HUES6 (cell line): ENCODE measurements around the gene RB1.
A peak's percentile ranks its signal among the peaks of the same experiment; 100 is the strongest.

Experiments
- H3K27ac ChIP-seq: 2 replicates; pipeline ENCODE4 v1.7.0; 2013; ENCODE audit warnings: low read depth, mild to moderate bottlenecking, low read length, inconsistent platforms
- H3K27me3 ChIP-seq: 2 replicates; pipeline ENCODE4 v1.6.1; 2013; ENCODE audit warnings: low read length; ENCODE audit not compliant: control insufficient read depth, insufficient read depth
- H3K36me3 ChIP-seq: 2 replicates; pipeline ENCODE4 v1.6.1; 2013; ENCODE audit warnings: low read length; ENCODE audit not compliant: control insufficient read depth, insufficient read depth
- H3K4me1 ChIP-seq: 2 replicates; pipeline ENCODE4 v1.6.1; 2013; ENCODE audit warnings: low read length; ENCODE audit not compliant: control insufficient read depth, insufficient read depth
- H3K4me3 ChIP-seq: 2 replicates; pipeline ENCODE4 v1.5.1; 2013; ENCODE audit warnings: low read depth, low read length
- H3K9ac ChIP-seq: one replicate; pipeline ENCODE4 v1.6.1; 2013; ENCODE audit warnings: mild to moderate bottlenecking, low read length
- H3K9me3 ChIP-seq: 2 replicates; pipeline ENCODE4 v1.6.1; 2013; ENCODE audit warnings: low read depth, low read length; ENCODE audit not compliant: control insufficient read depth, insufficient read depth

The RB1 gene

DNA sequence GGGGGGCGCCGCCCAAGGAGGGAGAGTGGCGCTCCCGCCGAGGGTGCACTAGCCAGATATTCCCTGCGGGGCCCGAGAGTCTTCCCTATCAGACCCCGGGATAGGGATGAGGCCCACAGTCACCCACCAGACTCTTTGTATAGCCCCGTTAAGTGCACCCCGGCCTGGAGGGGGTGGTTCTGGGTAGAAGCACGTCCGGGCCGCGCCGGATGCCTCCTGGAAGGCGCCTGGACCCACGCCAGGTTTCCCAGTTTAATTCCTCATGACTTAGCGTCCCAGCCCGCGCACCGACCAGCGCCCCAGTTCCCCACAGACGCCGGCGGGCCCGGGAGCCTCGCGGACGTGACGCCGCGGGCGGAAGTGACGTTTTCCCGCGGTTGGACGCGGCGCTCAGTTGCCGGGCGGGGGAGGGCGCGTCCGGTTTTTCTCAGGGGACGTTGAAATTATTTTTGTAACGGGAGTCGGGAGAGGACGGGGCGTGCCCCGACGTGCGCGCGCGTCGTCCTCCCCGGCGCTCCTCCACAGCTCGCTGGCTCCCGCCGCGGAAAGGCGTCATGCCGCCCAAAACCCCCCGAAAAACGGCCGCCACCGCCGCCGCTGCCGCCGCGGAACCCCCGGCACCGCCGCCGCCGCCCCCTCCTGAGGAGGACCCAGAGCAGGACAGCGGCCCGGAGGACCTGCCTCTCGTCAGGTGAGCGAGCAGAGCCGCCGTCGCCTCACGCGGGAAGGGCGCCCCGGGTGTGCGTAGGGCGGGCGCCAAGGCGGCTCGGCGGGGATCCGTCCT is at the start of gene RB1:
RB1 (plus strand) TSS at position 393 of the 784 bp plus-strand sequence; CDS start at position 555, 162 bp downstream.
- Histone ChIP-seq H3K36me3 (no peaks in the 10 kb centered on the region), H3K27ac (peak within 1 kb of the TSS; percentile 96), H3K4me3 (peak within 1 kb of the TSS; percentile 97), H3K4me1 (no peaks in the 10 kb centered on the region), H3K27me3 (no peaks in the 10 kb centered on the region), H3K9me3 (no peaks in the 10 kb centered on the region), H3K9ac (peak within 1 kb of the TSS; percentile 96)

DNA sequence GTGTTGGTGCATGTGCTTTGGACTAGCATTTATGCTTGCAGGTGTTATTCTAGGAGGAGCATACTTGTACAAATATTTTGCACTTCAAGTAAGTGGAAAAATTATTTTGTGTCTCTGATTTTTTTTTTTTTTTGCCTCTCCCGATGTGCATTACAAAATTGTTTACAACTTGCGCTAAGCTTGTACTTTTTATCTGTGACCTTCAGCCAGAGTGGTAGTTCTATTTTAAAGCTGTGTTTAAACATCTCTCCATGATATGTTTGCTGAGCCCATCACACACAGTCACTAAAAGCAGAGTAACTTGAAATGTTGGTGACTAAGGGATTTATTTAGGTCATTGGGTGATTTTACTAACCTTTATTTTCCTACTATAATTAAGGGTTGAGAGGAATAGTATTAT is 49.7 kb upstream of the RB1 start:
- no peaks in the 10 kb centered on the region for H3K9me3 ChIP-seq
- H3K27ac ChIP-seq = no peak overlapping the region
- no peaks in the 10 kb centered on the region for H3K4me1 ChIP-seq
- peaks cover 56% of the 10 kb centered on the region for H3K36me3 ChIP-seq
- H3K4me3 ChIP-seq = no peak overlapping the region
- no peaks in the 10 kb centered on the region for H3K27me3 ChIP-seq
- H3K9ac ChIP-seq = no peak overlapping the region

DNA sequence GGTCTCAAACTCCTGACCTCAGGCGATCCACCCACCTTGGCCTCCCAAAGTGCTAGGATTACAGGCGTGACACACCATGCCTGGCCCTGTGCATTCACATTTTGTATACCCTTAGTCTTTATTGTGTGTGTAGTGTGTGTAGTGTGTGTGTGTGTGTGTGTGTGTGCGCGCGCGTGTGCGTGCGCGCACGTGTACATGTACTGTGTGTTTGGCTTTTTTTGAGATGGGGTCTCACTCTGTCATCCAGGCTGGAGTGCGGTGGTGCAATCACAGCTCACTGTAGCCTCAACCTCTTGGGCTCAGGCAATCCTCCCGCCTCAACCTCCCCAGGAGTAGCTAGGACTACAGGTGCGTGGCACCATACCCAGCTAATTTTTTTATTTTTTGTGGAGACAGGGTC is 48.5 kb upstream of the RB1 start:
- Histone ChIP-seq H3K4me1 (no peaks in the 10 kb centered on the region), H3K9ac (no peak overlapping the region), H3K27ac (no peak overlapping the region), H3K27me3 (no peaks in the 10 kb centered on the region), H3K4me3 (no peak overlapping the region), H3K36me3 (peaks cover 64% of the 10 kb centered on the region), H3K9me3 (no peaks in the 10 kb centered on the region)

DNA sequence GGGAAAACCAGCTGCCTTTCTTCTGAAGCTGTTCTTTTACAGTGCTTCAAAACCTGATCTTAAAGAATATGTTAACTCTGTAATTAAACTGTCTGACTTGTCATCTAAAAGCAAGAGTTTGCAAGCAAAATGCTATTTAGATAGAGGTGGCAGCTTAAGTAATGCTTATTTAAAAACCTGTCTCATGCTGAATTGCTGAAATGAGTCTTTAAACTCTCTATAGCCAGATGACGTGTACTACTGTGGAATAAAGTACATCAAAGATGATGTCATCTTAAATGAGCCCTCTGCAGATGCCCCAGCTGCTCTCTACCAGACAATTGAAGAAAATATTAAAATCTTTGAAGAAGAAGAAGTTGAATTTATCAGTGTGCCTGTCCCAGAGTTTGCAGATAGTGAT is 47.6 kb upstream of the RB1 start:
- Histone ChIP-seq H3K36me3 (peaks cover 72% of the 10 kb centered on the region), H3K4me3 (no peak overlapping the region), H3K9ac (no peak overlapping the region), H3K27ac (no peak overlapping the region), H3K9me3 (no peaks in the 10 kb centered on the region), H3K4me1 (no peaks in the 10 kb centered on the region), H3K27me3 (no peaks in the 10 kb centered on the region)

DNA sequence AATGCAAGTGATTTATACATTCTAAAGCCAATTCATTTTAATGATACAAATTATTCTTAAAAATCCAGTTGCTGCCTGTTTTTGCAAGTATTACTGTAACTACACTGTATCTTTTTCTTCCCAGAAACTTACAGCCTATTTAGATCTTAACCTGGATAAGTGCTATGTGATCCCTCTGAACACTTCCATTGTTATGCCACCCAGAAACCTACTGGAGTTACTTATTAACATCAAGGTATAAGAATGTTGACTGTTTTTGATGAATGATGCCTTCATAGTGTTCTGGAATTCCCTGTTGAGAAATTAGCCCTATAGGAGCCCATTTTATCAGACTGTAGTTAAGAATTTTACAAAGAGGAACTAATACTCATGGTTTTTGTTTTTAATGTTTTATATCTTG is 45.5 kb upstream of the RB1 start:
- Histone ChIP-seq H3K4me3 (no peak overlapping the region), H3K9ac (no peak overlapping the region), H3K27me3 (no peaks in the 10 kb centered on the region), H3K36me3 (peaks cover 91% of the 10 kb centered on the region), H3K27ac (no peak overlapping the region), H3K9me3 (no peaks in the 10 kb centered on the region), H3K4me1 (peaks cover 6% of the 10 kb centered on the region)

DNA sequence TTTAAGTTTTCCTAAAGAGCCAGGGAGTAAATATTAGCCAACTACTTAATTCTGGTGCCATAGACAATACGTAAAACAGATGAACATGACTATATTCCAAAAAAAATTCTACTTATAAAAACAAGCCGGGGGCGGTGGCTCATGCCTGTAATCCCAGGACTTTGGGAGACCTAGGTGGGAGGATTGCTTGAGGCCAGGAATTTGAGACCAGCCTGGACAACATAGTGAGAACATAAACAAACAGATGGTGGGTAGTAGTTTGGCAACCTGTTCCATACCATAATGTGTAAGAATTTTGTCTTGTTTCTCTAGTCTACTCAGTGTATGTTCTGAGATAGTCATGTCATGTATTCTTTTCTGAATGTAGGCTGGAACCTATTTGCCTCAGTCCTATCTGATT is 45.1 kb upstream of the RB1 start:
- Histone ChIP-seq H3K4me1 (peaks cover 8% of the 10 kb centered on the region), H3K4me3 (no peak overlapping the region), H3K36me3 (peaks cover 94% of the 10 kb centered on the region), H3K9ac (no peak overlapping the region), H3K27ac (no peak overlapping the region), H3K27me3 (no peaks in the 10 kb centered on the region), H3K9me3 (no peaks in the 10 kb centered on the region)

DNA sequence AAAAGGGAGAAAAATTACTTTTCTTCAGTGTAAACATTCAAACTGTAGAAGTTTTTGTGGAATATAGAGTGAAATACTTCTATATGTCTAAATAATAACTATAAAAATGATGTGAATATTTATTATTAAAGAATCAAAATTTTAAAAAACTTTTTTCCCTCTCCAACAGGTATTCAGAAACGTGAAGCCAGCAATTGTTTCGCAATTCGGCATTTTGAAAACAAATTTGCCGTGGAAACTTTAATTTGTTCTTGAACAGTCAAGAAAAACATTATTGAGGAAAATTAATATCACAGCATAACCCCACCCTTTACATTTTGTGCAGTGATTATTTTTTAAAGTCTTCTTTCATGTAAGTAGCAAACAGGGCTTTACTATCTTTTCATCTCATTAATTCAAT is 42.6 kb upstream of the RB1 start:
- H3K27me3 ChIP-seq = no peaks in the 10 kb centered on the region
- no peak overlapping the region for H3K4me3 ChIP-seq
- no peaks in the 10 kb centered on the region for H3K9me3 ChIP-seq
- H3K4me1 ChIP-seq = peaks cover 8% of the 10 kb centered on the region
- peaks cover 83% of the 10 kb centered on the region for H3K36me3 ChIP-seq
- no peak overlapping the region for H3K27ac ChIP-seq
- no peak overlapping the region for H3K9ac ChIP-seq

DNA sequence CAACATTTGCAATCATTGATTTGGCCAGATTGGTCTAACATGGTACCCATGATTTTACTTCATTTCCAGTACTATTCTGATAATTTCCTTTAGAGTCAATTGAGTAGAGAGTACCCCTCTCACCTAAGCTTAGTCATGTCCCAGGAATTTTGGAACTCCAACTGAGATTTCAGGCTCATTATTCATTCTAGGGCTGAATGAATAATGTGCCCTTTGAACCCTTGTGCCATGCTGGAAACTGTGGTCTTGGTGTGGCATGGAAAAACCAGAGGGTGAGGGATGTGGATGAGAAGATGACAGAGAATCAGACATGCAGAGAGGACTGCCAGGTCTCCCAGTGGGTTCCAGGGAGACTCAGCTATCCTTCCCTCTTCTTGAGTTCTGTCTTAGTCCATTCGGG is 40.4 kb upstream of the RB1 start:
- H3K27ac ChIP-seq = no peak overlapping the region
- H3K4me3 ChIP-seq = no peak overlapping the region
- no peaks in the 10 kb centered on the region for H3K9me3 ChIP-seq
- no peaks in the 10 kb centered on the region for H3K27me3 ChIP-seq
- peaks cover 61% of the 10 kb centered on the region for H3K36me3 ChIP-seq
- peaks cover 13% of the 10 kb centered on the region for H3K4me1 ChIP-seq
- no peak overlapping the region for H3K9ac ChIP-seq

DNA sequence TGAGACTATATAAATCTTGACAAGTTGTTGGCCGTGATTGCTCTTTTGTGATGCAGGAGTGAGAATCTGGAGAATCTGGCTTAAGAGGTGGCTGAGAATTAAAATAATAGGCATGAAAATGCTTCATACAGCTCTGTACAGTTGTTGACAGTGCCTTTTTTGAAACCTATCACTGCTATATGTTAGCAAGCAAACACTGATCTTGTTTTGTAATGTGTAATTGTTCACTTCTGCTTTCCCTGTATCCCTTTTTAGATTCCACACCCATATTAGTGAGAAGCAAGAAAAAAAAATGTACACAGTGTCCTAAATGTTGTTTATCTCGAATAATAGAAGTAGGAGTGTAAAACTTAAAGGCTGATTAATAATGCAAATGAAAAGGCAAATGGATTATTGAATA is 39.5 kb upstream of the RB1 start:
- Histone ChIP-seq H3K9me3 (no peaks in the 10 kb centered on the region), H3K27ac (no peak overlapping the region), H3K4me1 (peaks cover 13% of the 10 kb centered on the region), H3K27me3 (no peaks in the 10 kb centered on the region), H3K36me3 (peaks cover 52% of the 10 kb centered on the region), H3K4me3 (no peak overlapping the region), H3K9ac (no peak overlapping the region)

DNA sequence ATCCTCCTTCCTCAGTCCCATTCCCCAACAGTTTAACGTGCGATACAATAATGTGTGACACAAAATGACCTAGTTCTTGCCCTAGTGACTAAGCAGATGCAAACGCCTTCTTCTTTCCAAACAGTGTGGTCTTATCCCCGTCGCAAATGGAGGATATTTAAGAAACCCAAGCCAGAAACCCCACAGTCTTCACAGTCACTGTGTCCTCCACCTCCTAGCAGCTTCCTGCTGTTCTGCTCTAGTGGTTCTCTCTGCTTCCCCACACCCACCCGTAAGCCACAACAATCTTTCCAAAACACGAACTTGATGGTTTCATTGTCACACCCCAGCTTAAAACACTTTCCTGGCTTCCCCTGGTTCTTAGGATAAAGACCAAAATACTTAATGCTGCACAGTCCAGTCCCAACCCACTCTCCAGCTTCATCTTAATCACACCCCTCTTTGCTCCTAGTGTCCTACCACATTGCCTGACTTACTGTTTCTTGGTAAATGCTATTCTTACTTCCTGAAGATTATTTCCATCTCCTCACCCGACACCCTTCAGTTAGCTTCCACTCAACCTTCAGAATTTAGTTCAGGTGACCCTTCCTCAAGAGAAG is 38.2 kb upstream of the RB1 start:
- no peak overlapping the region for H3K9ac ChIP-seq
- H3K27ac ChIP-seq = no peak overlapping the region
- peaks cover 44% of the 10 kb centered on the region for H3K36me3 ChIP-seq
- no peak overlapping the region for H3K4me3 ChIP-seq
- no peaks in the 10 kb centered on the region for H3K27me3 ChIP-seq
- peaks cover 13% of the 10 kb centered on the region for H3K4me1 ChIP-seq
- no peaks in the 10 kb centered on the region for H3K9me3 ChIP-seq

DNA sequence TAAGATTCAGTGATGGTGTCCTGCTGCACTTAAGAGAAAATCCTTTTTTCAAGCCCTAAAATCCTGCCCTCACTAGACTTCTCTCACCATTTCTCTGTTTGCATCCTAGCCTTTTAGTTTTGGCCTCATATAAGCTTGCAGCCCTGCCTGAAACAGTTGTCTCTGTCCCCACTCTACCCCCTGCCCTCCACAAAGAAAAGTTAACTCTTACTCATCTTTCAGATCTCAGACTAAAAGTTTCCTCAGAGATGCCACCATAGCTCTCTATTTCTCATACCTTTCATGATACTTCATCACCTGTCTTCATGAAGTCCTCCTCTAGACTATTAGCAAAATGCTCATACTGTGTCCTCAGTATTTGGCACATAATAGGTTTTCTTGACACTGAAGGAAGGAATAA is 37.4 kb upstream of the RB1 start:
- Histone ChIP-seq H3K4me1 (peaks cover 13% of the 10 kb centered on the region), H3K27me3 (no peaks in the 10 kb centered on the region), H3K4me3 (no peak overlapping the region), H3K36me3 (peaks cover 36% of the 10 kb centered on the region), H3K9ac (no peak overlapping the region), H3K9me3 (no peaks in the 10 kb centered on the region), H3K27ac (no peak overlapping the region)
